K562 (cell line): Measurements from ENCODE around the gene ZNF691. TPM values are rescaled to one million over a fixed set of nuclear protein-coding genes. Genes with fewer than 3 reads are reported as not detected.
A peak's percentile ranks its signal among the peaks of the same experiment; 100 is the strongest.

ENCODE experiments used
- ARNT ChIP-seq, 2 experiments: fragments of 450-650 bp; IDR thresholded peaks; 2 replicates each; pipeline ENCODE4 v1.6.1; 2016; ENCODE audit warnings: mild to moderate bottlenecking in 1 of 2
- DEAF1 ChIP-seq: fragments of 450-650 bp; formaldehyde crosslinking; IDR thresholded peaks from 2 replicates; pipeline ENCODE4 v1.4.0; 2020; ENCODE audit warnings: mild to moderate bottlenecking, moderate library complexity
- DNMT1 ChIP-seq: fragments of 450-650 bp; IDR thresholded peaks from 2 replicates; pipeline ENCODE4 v1.6.1; 2016; ENCODE audit warnings: antibody characterized with exemption, mild to moderate bottlenecking
- KLF1 ChIP-seq: fragments of 450-650 bp; IDR thresholded peaks from 2 replicates; pipeline ENCODE4 v1.6.1; 2016; ENCODE audit warnings: missing genetic modification characterization, missing compliant biosample characterization
- TCF7L2 ChIP-seq: fragments of 150-350 bp; IDR thresholded peaks from 2 replicates; pipeline ENCODE4 v1.6.1; 2016; ENCODE audit warnings: low read depth, mild to moderate bottlenecking, low read length, moderate library complexity
- ZNF146 ChIP-seq: IDR thresholded peaks from one replicate; pipeline ENCODE4 v1.6.1; 2018; ENCODE audit warnings: missing compliant biosample characterization; ENCODE audit not compliant: unreplicated experiment
- ZNF655 ChIP-seq: fragments of 250-450 bp; sonication (Bioruptor Pico); IDR thresholded peaks from 2 replicates; pipeline ENCODE4 v1.5.0; 2021
- polyA plus RNA-seq, 8 experiments: library from polyadenylated mRNA; depleted of rRNA in 4 of 8; stranded (reverse) in 5 of 8; unstranded in 3 of 8; fragments of >200 nt; fragmentation: Nextera tagmentation in 2 of 8; fragmentation: Illumina TruSeq in 1 of 8; extraction: Ambion mirVana in 2 of 8; extraction: Trizol in 1 of 8; gene quantifications; 2 replicates each; pipeline versions ENCODE4 v1.2.1 to v1.2.3, GENCODE V29; 2011 to 2014; ENCODE audit warnings: inconsistent platforms in 1 of 8, missing spikeins in 1 of 8
- total RNA-seq, 7 experiments: library from RNA; depleted of rRNA in 6 of 7; stranded (reverse); fragments of >200 nt in 6 of 7; fragmentation: Illumina TruSeq in 2 of 7; extraction: Trizol in 2 of 7; gene quantifications; 2 replicates each; pipeline versions ENCODE4 v1.2.1 to v1.2.3, GENCODE V29; 2011 to 2021; ENCODE audit warnings: low replicate concordance in 1 of 7

The ZNF691 gene
- total and polyA plus RNA-seq, 9 of the 15 experiments (the other 6 are each of a cell fraction or from before 2014, with no cell fraction given): 10.7 to 30.4 (median 14.8) TPM

GRCh38 chr1:42847111-42847595 lies 740 bp downstream of the ZNF691 start (continued):
- TF ChIP-seq DEAF1: no peak
- TF ChIP-seq TCF7L2: no peak
- TF ChIP-seq ARNT (IDR thresholded peaks at IDR 0.05): no peak
- TF ChIP-seq ZNF655 (CRISPR knock-in tag): no peak
- TF ChIP-seq DNMT1: no peak
- TF ChIP-seq ZNF146 (CRISPR knock-in tag): no peak
- peak; percentile 53; the same call in 1 of the 2 replicates for TF ChIP-seq KLF1 (tag)
- TF ChIP-seq, all 486 proteins: peak for 19
